OCI-LY1 (cell line): ENCODE results near the gene SYNE1.

Source experiments
- H2AFZ ChIP-seq: fragments of 200-600 bp; sonication (generic), shearing (Covaris generic); 2 replicates; pipeline ENCODE4 v1.6.0; 2014; ENCODE audit warnings: antibody characterized with exemption, mild to moderate bottlenecking, low read length
- H3F3A ChIP-seq: fragments of 200-600 bp; sonication (generic), shearing (Covaris generic); 2 replicates; pipeline ENCODE4 v1.6.0; 2014; ENCODE audit warnings: mild to moderate bottlenecking, antibody characterized with exemption, low read length, moderate library complexity; ENCODE audit not compliant: insufficient read depth
- H3K27ac ChIP-seq: fragments of 200-600 bp; sonication (generic); 2 replicates; pipeline ENCODE4 v1.5.1; 2014; ENCODE audit warnings: low read length, mixed run types, mild to moderate bottlenecking, low read depth; ENCODE audit not compliant: poor library complexity, severe bottlenecking
- H3K27me3 ChIP-seq: fragments of 200-600 bp; sonication (generic); 2 replicates; pipeline ENCODE4 v1.6.0; 2014; ENCODE audit warnings: antibody characterized with exemption, mild to moderate bottlenecking, low read length, moderate library complexity; ENCODE audit not compliant: insufficient read depth
- H3K36me3 ChIP-seq: fragments of 200-600 bp; sonication (generic); 2 replicates; pipeline ENCODE4 v1.6.1; 2014; ENCODE audit warnings: mild to moderate bottlenecking, antibody characterized with exemption, low read length, moderate library complexity, mixed read lengths; ENCODE audit not compliant: insufficient read depth
- H3K4me1 ChIP-seq: fragments of 200-600 bp; sonication (generic); 2 replicates; pipeline ENCODE4 v1.5.1; 2014; ENCODE audit warnings: mild to moderate bottlenecking, low read length, moderate library complexity; ENCODE audit not compliant: insufficient read depth, severe bottlenecking
- H3K4me2 ChIP-seq: fragments of 200-600 bp; sonication (generic), shearing (Covaris generic); 2 replicates; pipeline ENCODE4 v1.6.1; 2014; ENCODE audit warnings: low read length
- H3K4me3 ChIP-seq: fragments of 200-600 bp; sonication (generic); 2 replicates; pipeline ENCODE4 v1.5.1; 2014; ENCODE audit warnings: low read length, low read depth, mild to moderate bottlenecking, mixed read lengths; ENCODE audit not compliant: poor library complexity, severe bottlenecking
- H3K79me2 ChIP-seq: fragments of 200-600 bp; shearing (Covaris generic); 2 replicates; pipeline ENCODE4 v1.6.1; 2016; ENCODE audit warnings: mixed run types, low read length, mixed read lengths; ENCODE audit not compliant: insufficient read depth
- H3K9ac ChIP-seq: fragments of 200-600 bp; sonication (generic), shearing (Covaris generic); 2 replicates; pipeline ENCODE4 v1.6.1; 2014; ENCODE audit warnings: mild to moderate bottlenecking, low read length, mixed read lengths
- H3K9me2 ChIP-seq: fragments of 200-600 bp; sonication (generic), shearing (Covaris generic); 2 replicates; pipeline ENCODE4 v1.6.1; 2014; ENCODE audit warnings: low read depth, mild to moderate bottlenecking, low read length, mixed read lengths
- H3K9me3 ChIP-seq: fragments of 200-600 bp; shearing (Covaris generic); 2 replicates; pipeline ENCODE4 v1.6.1; 2014; ENCODE audit warnings: low read length, mixed read lengths
- H4K20me1 ChIP-seq: fragments of 200-600 bp; sonication (generic), shearing (Covaris generic); 2 replicates; pipeline ENCODE4 v1.6.0; 2016; ENCODE audit warnings: mild to moderate bottlenecking, low read length; ENCODE audit not compliant: insufficient read depth
- EZH2 ChIP-seq: fragments of 200-600 bp; sonication (generic), shearing (Covaris generic); IDR thresholded peaks from 2 replicates; pipeline ENCODE4 v1.8.0; 2017; ENCODE audit warnings: borderline replicate concordance, mixed run types, mild to moderate bottlenecking, antibody characterized with exemption, low read length, moderate library complexity, mixed read lengths
- TF ChIP-seq, protein P1 (sequence below): fragments of 200-600 bp; sonication (generic), shearing (Covaris generic); IDR thresholded peaks from 2 replicates; pipeline ENCODE4 v1.5.1; 2017; ENCODE audit warnings: mild to moderate bottlenecking, antibody characterized with exemption, low read length, moderate library complexity, mixed read lengths

Gene SYNE1

DNA sequence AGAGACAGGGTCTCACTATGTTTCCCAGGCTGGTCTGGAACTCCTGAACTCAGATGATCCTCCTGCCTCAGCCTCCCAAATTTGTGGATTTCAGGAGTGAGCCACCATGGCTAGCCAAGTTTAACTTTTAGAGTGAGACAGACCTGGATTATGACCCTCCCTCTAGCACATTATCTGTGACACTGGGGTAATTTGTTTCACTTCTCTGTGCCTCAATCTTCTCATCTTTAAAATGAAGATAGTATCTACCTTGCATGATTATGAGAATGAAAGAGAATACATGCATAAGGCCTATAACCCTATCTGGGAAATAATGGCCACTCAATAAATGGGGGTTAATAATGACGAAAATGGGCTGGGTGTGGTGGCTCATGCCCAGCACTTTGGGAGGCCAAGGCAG is 373.6 kb downstream of the SYNE1 start:
- H3K27me3 ChIP-seq = no peaks in the 10 kb centered on the region
- H3K9me2 ChIP-seq = no peaks in the 10 kb centered on the region
- no peaks in the 10 kb centered on the region for H3K4me1 ChIP-seq
- TF ChIP-seq, protein P1, sequence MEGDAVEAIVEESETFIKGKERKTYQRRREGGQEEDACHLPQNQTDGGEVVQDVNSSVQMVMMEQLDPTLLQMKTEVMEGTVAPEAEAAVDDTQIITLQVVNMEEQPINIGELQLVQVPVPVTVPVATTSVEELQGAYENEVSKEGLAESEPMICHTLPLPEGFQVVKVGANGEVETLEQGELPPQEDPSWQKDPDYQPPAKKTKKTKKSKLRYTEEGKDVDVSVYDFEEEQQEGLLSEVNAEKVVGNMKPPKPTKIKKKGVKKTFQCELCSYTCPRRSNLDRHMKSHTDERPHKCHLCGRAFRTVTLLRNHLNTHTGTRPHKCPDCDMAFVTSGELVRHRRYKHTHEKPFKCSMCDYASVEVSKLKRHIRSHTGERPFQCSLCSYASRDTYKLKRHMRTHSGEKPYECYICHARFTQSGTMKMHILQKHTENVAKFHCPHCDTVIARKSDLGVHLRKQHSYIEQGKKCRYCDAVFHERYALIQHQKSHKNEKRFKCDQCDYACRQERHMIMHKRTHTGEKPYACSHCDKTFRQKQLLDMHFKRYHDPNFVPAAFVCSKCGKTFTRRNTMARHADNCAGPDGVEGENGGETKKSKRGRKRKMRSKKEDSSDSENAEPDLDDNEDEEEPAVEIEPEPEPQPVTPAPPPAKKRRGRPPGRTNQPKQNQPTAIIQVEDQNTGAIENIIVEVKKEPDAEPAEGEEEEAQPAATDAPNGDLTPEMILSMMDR = no peak
- TF ChIP-seq EZH2 = no peak
- H3F3A ChIP-seq = no peaks in the 10 kb centered on the region
- H4K20me1 ChIP-seq = no peaks in the 10 kb centered on the region
- H3K27ac ChIP-seq = no peak overlapping the region
- no peak overlapping the region for H2AFZ ChIP-seq
- no peak overlapping the region for H3K9ac ChIP-seq
- no peaks in the 10 kb centered on the region for H3K79me2 ChIP-seq
- no peak overlapping the region for H3K4me2 ChIP-seq
- peaks cover 13% of the 10 kb centered on the region; the same call in 1 of the 2 replicates for H3K9me3 ChIP-seq
- H3K36me3 ChIP-seq = peaks cover 85% of the 10 kb centered on the region
- no peak overlapping the region for H3K4me3 ChIP-seq

DNA sequence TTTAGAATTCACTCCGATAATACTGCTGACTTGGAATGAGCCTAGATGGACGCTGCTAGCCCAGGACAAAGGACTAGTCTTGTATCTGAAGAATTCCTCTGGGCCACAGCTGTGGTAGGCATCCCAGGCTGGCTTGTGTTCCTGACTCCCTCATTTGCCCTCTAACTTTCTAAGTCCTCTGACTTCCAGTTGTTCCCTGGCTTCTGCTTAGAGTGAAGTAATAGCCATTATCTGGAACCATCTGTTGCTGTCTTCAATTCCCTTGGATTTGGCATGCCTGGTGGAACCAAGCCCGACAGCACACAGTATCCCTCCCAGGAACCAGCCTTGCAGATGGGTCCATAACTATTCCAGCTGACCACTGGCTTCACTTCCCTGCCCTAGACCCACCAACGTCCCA is 376.0 kb downstream of the SYNE1 start:
- Histone ChIP-seq H3K4me2 (no peak overlapping the region), H3K27me3 (no peaks in the 10 kb centered on the region), H3K9ac (no peak overlapping the region), H3K27ac (no peak overlapping the region), H3K9me2 (no peaks in the 10 kb centered on the region), H3K4me1 (no peaks in the 10 kb centered on the region), H3K36me3 (peaks cover 88% of the 10 kb centered on the region), H3K4me3 (no peak overlapping the region), H3F3A (no peaks in the 10 kb centered on the region), H3K79me2 (no peaks in the 10 kb centered on the region), H4K20me1 (no peaks in the 10 kb centered on the region), H2AFZ (no peak overlapping the region), H3K9me3 (peaks cover 13% of the 10 kb centered on the region; the same call in 1 of the 2 replicates)
- TF ChIP-seq EZH2 = no peak
- TF ChIP-seq, protein P1 = no peak

DNA sequence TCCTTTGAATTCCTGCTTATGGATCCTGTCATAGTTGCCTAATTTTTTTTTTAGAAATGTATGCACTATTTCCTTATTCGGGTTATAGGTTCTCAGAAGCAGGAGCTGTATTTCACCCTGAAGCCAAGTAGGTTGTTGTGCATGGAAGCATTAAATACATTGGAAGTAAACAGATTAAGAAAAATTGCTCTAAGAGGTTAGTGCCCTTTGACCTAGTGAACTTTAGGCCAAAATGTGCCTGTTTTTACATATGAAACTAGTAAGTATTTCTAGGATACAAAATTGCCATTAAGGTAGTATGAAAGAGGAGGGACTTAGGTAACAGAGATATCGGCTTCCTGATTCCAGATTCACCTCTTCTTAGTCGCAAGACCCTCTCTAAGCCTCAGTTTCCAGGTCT is 377.9 kb downstream of the SYNE1 start:
- no peak overlapping the region for H3K9ac ChIP-seq
- peaks cover 13% of the 10 kb centered on the region; the same call in 1 of the 2 replicates for H3K9me3 ChIP-seq
- no peaks in the 10 kb centered on the region for H3K27me3 ChIP-seq
- H3K27ac ChIP-seq = no peak overlapping the region
- no peak overlapping the region for H3K4me2 ChIP-seq
- peaks cover 88% of the 10 kb centered on the region for H3K36me3 ChIP-seq
- H3K79me2 ChIP-seq = no peaks in the 10 kb centered on the region
- no peak overlapping the region for H3K4me3 ChIP-seq
- no peak for TF ChIP-seq EZH2
- TF ChIP-seq, protein P1 = no peak
- no peaks in the 10 kb centered on the region for H3K9me2 ChIP-seq
- H4K20me1 ChIP-seq = no peaks in the 10 kb centered on the region
- H2AFZ ChIP-seq = no peak overlapping the region
- H3F3A ChIP-seq = no peaks in the 10 kb centered on the region
- H3K4me1 ChIP-seq = no peaks in the 10 kb centered on the region
